ENCODE measurements around the gene DLG2. TPM values are rescaled to one million over a fixed set of nuclear protein-coding genes. Genes with fewer than 3 reads are reported as not detected.
"Not testable (repeated sequence)": the region's sequence is repeated elsewhere in the genome, so short reads cannot be mapped to it uniquely, and the experiment has no call there.

The DLG2 gene
- total RNA-seq, 2 experiments from 2014 or later = 2.0 to 2.1 TPM

DNA sequence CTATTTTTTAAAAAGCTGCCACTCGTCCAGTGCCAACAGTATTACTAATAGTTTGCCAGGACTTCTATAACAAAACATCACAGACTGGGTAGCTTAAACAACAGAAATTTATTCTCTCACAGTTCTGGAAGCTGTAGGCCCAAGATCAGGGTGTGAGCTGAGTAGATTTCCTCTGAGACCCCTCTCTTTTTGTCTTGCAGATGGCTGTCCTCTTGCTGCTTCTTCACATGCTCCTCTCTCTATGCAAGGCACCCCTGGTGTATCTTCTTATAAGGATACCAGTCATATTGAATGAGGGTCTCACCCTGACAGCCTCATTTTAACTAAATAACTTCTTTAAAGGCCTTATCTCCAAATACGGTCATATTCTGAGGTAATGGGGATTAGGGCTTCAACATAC is 390.9 kb downstream of the DLG2 start:
- H3K27me3 Mint-ChIP-seq = no peaks in the 10 kb centered on the region
- DNase-seq = no peak
- H3K27ac ChIP-seq (ENCODE audit: low read depth in 1 of 2, low read length in 2 of 2) = no peak overlapping the region
- H3K27me3 ChIP-seq (ENCODE audit: control insufficient read depth in 1 of 2, insufficient read depth in 2 of 2, low read length in 2 of 2) = no peaks in the 10 kb centered on the region
- H3K4me3 Mint-ChIP-seq = no peak overlapping the region
- no peak for TF ChIP-seq CTCF (IDR thresholded peaks at IDR 0.05)
- ChIA-PET CTCF (no interaction called here), POLR2A (no interaction called here)
- no peaks in the 10 kb centered on the region for H3K4me1 Mint-ChIP-seq (ENCODE audit: low read depth)
- H3K9me3 Mint-ChIP-seq = peaks cover 12% of the 10 kb centered on the region
- H3K9me3 ChIP-seq (ENCODE audit: control insufficient read depth in 1 of 2, insufficient read depth in 1 of 2, low read length in 2 of 2) = peaks cover 0 to 7% of the 10 kb centered on the region in 2 experiments
- ATAC-seq (ENCODE audit: poor library complexity) = no peak
- intact Hi-C loops (cut with DNase I, micrococcal nuclease) = no loop called here
- H3K36me3 Mint-ChIP-seq (ENCODE audit: low read depth) = no peaks in the 10 kb centered on the region
- no peak overlapping the region for H3K27ac Mint-ChIP-seq
- H3K36me3 ChIP-seq (ENCODE audit: insufficient read depth, low read length) = no peaks in the 10 kb centered on the region
- H3K4me1 ChIP-seq (ENCODE audit: insufficient read depth, low read length) = no peaks in the 10 kb centered on the region
- H3K4me3 ChIP-seq (ENCODE audit: low read length) = no peak overlapping the region

- Mint-ChIP-seq H3K4me3 (no peak overlapping the region), H3K4me1 (ENCODE audit: low read depth) (no peaks in the 10 kb centered on the region), H3K27me3 (no peaks in the 10 kb centered on the region), H3K36me3 (ENCODE audit: low read depth) (no peaks in the 10 kb centered on the region), H3K9me3 (peaks cover 12% of the 10 kb centered on the region), H3K27ac (no peak overlapping the region)
- H3K27ac ChIP-seq (ENCODE audit: low read depth in 1 of 2, low read length in 2 of 2) = no peak overlapping the region
- no peaks in the 10 kb centered on the region for H3K4me1 ChIP-seq (ENCODE audit: insufficient read depth, low read length)
- H3K9me3 ChIP-seq (ENCODE audit: control insufficient read depth in 1 of 2, insufficient read depth in 1 of 2, low read length in 2 of 2) = peaks cover 0 to 4% of the 10 kb centered on the region in 2 experiments
- no peaks in the 10 kb centered on the region for H3K27me3 ChIP-seq (ENCODE audit: control insufficient read depth in 1 of 2, insufficient read depth in 2 of 2, low read length in 2 of 2)
- ChIA-PET CTCF (no interaction called here), POLR2A (no interaction called here)
- DNase-seq = no peak
- H3K36me3 ChIP-seq (ENCODE audit: insufficient read depth, low read length) = no peaks in the 10 kb centered on the region
- no peak overlapping the region for H3K4me3 ChIP-seq (ENCODE audit: low read length)
- intact Hi-C loops (cut with DNase I, micrococcal nuclease) = no loop called here
- ATAC-seq (ENCODE audit: poor library complexity) = no peak
- TF ChIP-seq CTCF (IDR thresholded peaks at IDR 0.05) = no peak
Observed at GRCh38 chr11:85232559-85232958, 394.6 kb downstream of the DLG2 start.

- H3K4me1 Mint-ChIP-seq (ENCODE audit: low read depth) = no peaks in the 10 kb centered on the region
- no peak for TF ChIP-seq CTCF (IDR thresholded peaks at IDR 0.05)
- intact Hi-C loops (cut with DNase I, micrococcal nuclease) = no loop called here
Observed at GRCh38 chr11:85231588-85231987, 395.6 kb downstream of the DLG2 start.

GRCh38 chr11:85229723-85230122 is 397.4 kb downstream of the DLG2 start:
- H3K27me3 Mint-ChIP-seq; H3K4me1 Mint-ChIP-seq (ENCODE audit: low read depth); H3K9me3 ChIP-seq (ENCODE audit: control insufficient read depth in 1 of 2, insufficient read depth in 1 of 2, low read length in 2 of 2); H3K4me1 ChIP-seq (ENCODE audit: insufficient read depth, low read length); H3K36me3 ChIP-seq (ENCODE audit: insufficient read depth, low read length); intact Hi-C loops (cut with DNase I, micrococcal nuclease); H3K27ac Mint-ChIP-seq; H3K4me3 Mint-ChIP-seq; DNase-seq; H3K27ac ChIP-seq (ENCODE audit: low read depth in 1 of 2, low read length in 2 of 2); H3K4me3 ChIP-seq (ENCODE audit: low read length); POLR2A ChIA-PET; CTCF ChIA-PET; H3K36me3 Mint-ChIP-seq (ENCODE audit: low read depth); H3K27me3 ChIP-seq (ENCODE audit: control insufficient read depth in 1 of 2, insufficient read depth in 2 of 2, low read length in 2 of 2); ATAC-seq (ENCODE audit: poor library complexity): not testable (repeated sequence)
- peaks cover 10% of the 10 kb centered on the region for H3K9me3 Mint-ChIP-seq

More at GRCh38 chr11:85231588-85231987, 395.6 kb downstream of the DLG2 start:
- POLR2A ChIA-PET = no interaction called here
- no peak for DNase-seq
- Mint-ChIP-seq H3K36me3 (ENCODE audit: low read depth) (no peaks in the 10 kb centered on the region), H3K9me3 (peaks cover 10% of the 10 kb centered on the region), H3K27me3 (no peaks in the 10 kb centered on the region), H3K4me3 (no peak overlapping the region), H3K27ac (no peak overlapping the region)
- H3K36me3 ChIP-seq (ENCODE audit: insufficient read depth, low read length) = no peaks in the 10 kb centered on the region
- CTCF ChIA-PET = no interaction called here
- H3K9me3 ChIP-seq (ENCODE audit: control insufficient read depth in 1 of 2, insufficient read depth in 1 of 2, low read length in 2 of 2) = peaks cover 0 to 4% of the 10 kb centered on the region in 2 experiments
- no peaks in the 10 kb centered on the region for H3K27me3 ChIP-seq (ENCODE audit: control insufficient read depth in 1 of 2, insufficient read depth in 2 of 2, low read length in 2 of 2)
- H3K27ac ChIP-seq (ENCODE audit: low read depth in 1 of 2, low read length in 2 of 2) = no peak overlapping the region
- H3K4me1 ChIP-seq (ENCODE audit: insufficient read depth, low read length) = no peaks in the 10 kb centered on the region
- ATAC-seq (ENCODE audit: poor library complexity) = no peak
- no peak overlapping the region for H3K4me3 ChIP-seq (ENCODE audit: low read length)
